ENCODE data around the gene IRAK2. TPM values are rescaled to one million over a fixed set of nuclear protein-coding genes. Genes with fewer than 3 reads are reported as not detected.

IRAK2 gene
- total and polyA plus RNA-seq, 2 donors (not counting 3 experiments of a cell fraction or from before 2014, with no cell fraction given), result 7.9 to 10.0 TPM

DNA sequence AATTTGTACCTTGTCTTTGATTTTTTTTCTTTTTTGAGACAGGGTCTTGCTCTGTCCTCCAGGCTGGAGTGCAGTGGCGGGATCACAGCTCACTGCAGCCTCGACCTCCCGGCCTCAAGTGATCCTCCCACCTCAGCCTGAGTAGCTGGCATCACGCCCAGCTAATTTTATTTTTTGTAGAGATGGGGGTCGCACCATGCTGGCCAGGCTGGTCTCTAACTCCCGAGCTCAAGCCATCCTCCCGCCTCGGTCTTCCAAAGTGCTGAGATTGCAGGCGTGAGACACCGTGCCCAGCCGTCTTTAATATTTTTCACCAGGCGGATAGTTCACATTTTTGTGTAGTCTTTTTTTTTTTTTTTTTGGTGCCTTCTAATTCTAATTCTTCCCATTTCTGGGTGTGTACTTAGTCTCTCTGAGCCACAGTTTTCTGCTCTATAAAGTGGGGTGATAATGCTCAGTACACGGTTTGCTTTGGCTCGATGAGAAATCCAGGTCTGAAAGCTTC, 83.0 kb downstream of the IRAK2 start:
- DNase-seq (ENCODE audit: low read depth, low spot score) (no peak), FAIRE-seq (no peak)
- H3K4me2 ChIP-seq (ENCODE audit: insufficient read depth, low read length), result peak overlapping the region; percentile 19
- peak overlapping the region in 2 of 3 experiments; percentile 7 to 62 for H3K4me3 ChIP-seq (replicated peaks in 1 of 3; ENCODE audit: insufficient read depth in 1 of 3, low read depth in 1 of 3, low read length in 3 of 3)
- dilution Hi-C loops (cut with MboI; ENCODE audit: extremely low pct_ligation_motif_present, low sequenced_read_pairs) (no loop called here), intact Hi-C loops (cut with micrococcal nuclease) (loop anchor here (1.0 to 5.0 kb wide), 6 partner anchors 19 to 353 kb away; partner anchors contain the start of genes FANCD2 and VHL)
- H3K27me3 ChIP-seq (ENCODE audit: control insufficient read depth in 2 of 2, insufficient read depth in 2 of 2, low read length in 2 of 2), result no peaks in the 10 kb centered on the region
- no TSS peak for BruUV-seq (replicated peaks)
- no peaks in the 10 kb centered on the region for H3K36me3 ChIP-seq (ENCODE audit: control insufficient read depth in 2 of 2, extremely low read depth in 1 of 2, insufficient read depth in 2 of 2, low read length in 2 of 2)
- H3K27ac ChIP-seq (ENCODE audit: insufficient read depth, low read depth, low read length), result peak overlapping the region; percentile 7
- no peaks in the 10 kb centered on the region for H4K20me1 ChIP-seq (replicated peaks; ENCODE audit: control insufficient read depth, extremely low read depth, insufficient read depth, low read length)
- peaks cover 14% of the 10 kb centered on the region for H3K4me1 ChIP-seq (ENCODE audit: control insufficient read depth, extremely low read depth, insufficient read depth, low read length)
- H3K9me3 ChIP-seq (replicated peaks; ENCODE audit: control insufficient read depth, insufficient read depth, low read length), result no peaks in the 10 kb centered on the region
- TF ChIP-seq POLR2A (IDR thresholded peaks at IDR 0.05; ENCODE audit: low read depth, low read length), result no peak
- peaks cover 30% of the 10 kb centered on the region for H3K79me2 ChIP-seq (ENCODE audit: control insufficient read depth, insufficient read depth, low read length)
- H3K9ac ChIP-seq (replicated peaks; ENCODE audit: extremely low read depth, insufficient read depth, low read length), result no peak overlapping the region
- ChIA-PET CTCF (interaction anchor here (0.6 to 3.2 kb wide), 10 partner anchors 16 to 315 kb away, joined by 3 to 23 read pairs (median 3); partner anchors contain the start of genes SEC13 and VHL), POLR2A (interaction anchor here (0.7 to 1.0 kb wide), 2 partner anchors 13 to 82 kb away, joined by 3 read pairs; no protein-coding TSS in a partner anchor)
- H3K9me1 ChIP-seq (replicated peaks; ENCODE audit: control insufficient read depth, extremely low read depth, insufficient read depth, low read length), result no peaks in the 10 kb centered on the region
- H2AFZ ChIP-seq (ENCODE audit: low read depth, low read length), result peak overlapping the region; percentile 27

DNA sequence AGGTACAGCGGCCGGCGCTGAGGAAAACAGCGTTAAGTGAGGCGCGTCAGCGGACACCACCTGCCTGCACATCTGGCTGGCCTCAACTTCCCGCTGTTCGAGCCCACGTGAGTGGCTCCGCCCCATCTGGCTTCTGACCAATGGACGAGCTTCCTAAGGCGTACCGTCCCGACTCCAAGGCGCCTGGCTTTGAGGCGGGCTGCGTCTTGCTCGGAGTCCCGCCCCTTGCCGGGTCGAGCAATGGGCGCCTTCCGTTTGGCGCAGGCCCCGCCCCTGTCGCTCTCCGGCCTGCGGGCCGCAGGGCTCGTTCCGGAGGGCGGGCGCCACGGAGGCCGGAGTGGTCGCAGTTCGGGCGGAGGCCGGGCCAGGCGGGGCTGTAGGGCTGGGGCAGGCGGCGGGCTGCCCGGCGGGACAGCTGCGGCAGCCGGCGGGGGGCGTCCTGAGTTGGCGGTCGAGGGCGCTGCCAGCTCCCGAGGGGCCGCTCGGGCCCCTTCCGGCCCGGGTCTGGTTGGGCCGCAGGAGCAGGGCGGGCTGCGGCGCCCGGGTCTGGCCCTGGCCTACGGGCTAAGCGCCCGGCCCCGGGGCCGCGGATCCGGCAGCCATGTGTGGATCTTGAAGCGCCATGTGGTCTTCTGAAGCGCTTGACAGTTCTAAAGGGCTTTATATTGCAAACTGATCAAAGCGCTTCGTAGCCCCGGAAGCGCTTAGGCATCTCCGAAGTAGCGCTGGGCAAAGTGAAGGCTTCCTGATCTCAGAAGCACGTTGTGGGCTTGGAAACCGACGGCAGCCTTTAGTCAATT, 83.7 kb downstream of the IRAK2 start, which contains the start of gene TATDN2:
Gene TATDN2, plus strand, starts transcription at position 276 of the 800 bp plus-strand sequence. CDS start 742 bp downstream, outside the sequence.
- intact Hi-C loops (cut with micrococcal nuclease) (loop anchor here (1.0 to 5.0 kb wide), 6 partner anchors 20 to 354 kb away; partner anchors contain the start of genes FANCD2 and VHL), dilution Hi-C loops (cut with MboI; ENCODE audit: extremely low pct_ligation_motif_present, low sequenced_read_pairs) (no loop called here)
- H3K27me3 ChIP-seq (ENCODE audit: control insufficient read depth in 2 of 2, insufficient read depth in 2 of 2, low read length in 2 of 2), result no peaks in the 10 kb centered on the region
- H3K9me1 ChIP-seq (replicated peaks; ENCODE audit: control insufficient read depth, extremely low read depth, insufficient read depth, low read length), result no peaks in the 10 kb centered on the region
- H3K36me3 ChIP-seq (ENCODE audit: control insufficient read depth in 2 of 2, extremely low read depth in 1 of 2, insufficient read depth in 2 of 2, low read length in 2 of 2), result peaks cover 0 to 2% of the 10 kb centered on the region in 2 experiments
- H3K4me1 ChIP-seq (ENCODE audit: control insufficient read depth, extremely low read depth, insufficient read depth, low read length), result peaks cover 14% of the 10 kb centered on the region
- no TSS peak for BruUV-seq (replicated peaks)
- peaks cover 34% of the 10 kb centered on the region for H3K79me2 ChIP-seq (ENCODE audit: control insufficient read depth, insufficient read depth, low read length)
- no peak for TF ChIP-seq JUN (IDR thresholded peaks at IDR 0.05; ENCODE audit: borderline replicate concordance, insufficient read depth, insufficient read length, low read depth)
- no peak for TF ChIP-seq FOS (IDR thresholded peaks at IDR 0.05; ENCODE audit: borderline replicate concordance, insufficient read depth, low read length)
- TF ChIP-seq, protein P1, sequence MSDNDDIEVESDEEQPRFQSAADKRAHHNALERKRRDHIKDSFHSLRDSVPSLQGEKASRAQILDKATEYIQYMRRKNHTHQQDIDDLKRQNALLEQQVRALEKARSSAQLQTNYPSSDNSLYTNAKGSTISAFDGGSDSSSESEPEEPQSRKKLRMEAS (IDR thresholded peaks at IDR 0.05; ENCODE audit: insufficient read depth, insufficient read length), result peak; percentile 76
- peak; percentile 97 for TF ChIP-seq POLR2AphosphoS5 (IDR thresholded peaks at IDR 0.05; ENCODE audit: insufficient read depth, low read depth, low read length)
- no peak for TF ChIP-seq MYC (IDR thresholded peaks at IDR 0.05; ENCODE audit: low read depth, low read length)
- peak; percentile 97 for TF ChIP-seq POLR2A (IDR thresholded peaks at IDR 0.05; ENCODE audit: low read depth, low read length)
- no peak for TF ChIP-seq EZH2 (IDR thresholded peaks at IDR 0.05; ENCODE audit: borderline replicate concordance, low read depth, low read length, severe bottlenecking)
- peak; percentile 98 for FAIRE-seq
- H3K4me3 ChIP-seq (replicated peaks in 1 of 3; ENCODE audit: insufficient read depth in 1 of 3, low read depth in 1 of 3, low read length in 3 of 3), result peak within 1 kb of the TSS; percentile 20 to 62 (median 58)
- ChIA-PET CTCF (interaction anchor here (0.6 to 3.2 kb wide), 10 partner anchors 15 to 316 kb away, joined by 3 to 23 read pairs (median 3); partner anchors contain the start of genes SEC13 and VHL), POLR2A (interaction anchor here (0.7 to 1.0 kb wide), 3 partner anchors 13 to 83 kb away, joined by 3 read pairs; no protein-coding TSS in a partner anchor)
- no peaks in the 10 kb centered on the region for H3K9me3 ChIP-seq (replicated peaks; ENCODE audit: control insufficient read depth, insufficient read depth, low read length)
- H3K4me2 ChIP-seq (ENCODE audit: insufficient read depth, low read length), result peak within 1 kb of the TSS; percentile 78
- peak within 1 kb of the TSS; percentile 18 for H3K27ac ChIP-seq (ENCODE audit: insufficient read depth, low read depth, low read length)
- H3K9ac ChIP-seq (replicated peaks; ENCODE audit: extremely low read depth, insufficient read depth, low read length), result peak within 1 kb of the TSS; percentile 74
- H2AFZ ChIP-seq (ENCODE audit: low read depth, low read length), result peak within 1 kb of the TSS; percentile 49
- H4K20me1 ChIP-seq (replicated peaks; ENCODE audit: control insufficient read depth, extremely low read depth, insufficient read depth, low read length), result no peaks in the 10 kb centered on the region
- DNase-seq (ENCODE audit: low read depth, low spot score), result peak; percentile 95
